Subcutaneous adipose tissue (tissue), 4 donors: ENCODE results near the gene TMEM72. TPM values are rescaled to one million over a fixed set of nuclear protein-coding genes. Genes with fewer than 3 reads are reported as not detected.

Experiments
- total RNA-seq, 4 donors: library from RNA; depleted of rRNA; stranded (reverse); fragments of >200 nt; gene quantifications; one replicate each; pipeline ENCODE4 v1.1.0, GENCODE V29; 2016
- TF ChIP-seq, protein P1 (sequence below): fragments of 450-650 bp; IDR thresholded peaks from one replicate; pipeline ENCODE4 v1.5.1; 2016; ENCODE audit warnings: low read depth, mild to moderate bottlenecking, control low read depth, antibody characterized with exemption, moderate library complexity

TMEM72 gene
- total RNA-seq, 4 donors from 2014 or later, result not detected

DNA sequence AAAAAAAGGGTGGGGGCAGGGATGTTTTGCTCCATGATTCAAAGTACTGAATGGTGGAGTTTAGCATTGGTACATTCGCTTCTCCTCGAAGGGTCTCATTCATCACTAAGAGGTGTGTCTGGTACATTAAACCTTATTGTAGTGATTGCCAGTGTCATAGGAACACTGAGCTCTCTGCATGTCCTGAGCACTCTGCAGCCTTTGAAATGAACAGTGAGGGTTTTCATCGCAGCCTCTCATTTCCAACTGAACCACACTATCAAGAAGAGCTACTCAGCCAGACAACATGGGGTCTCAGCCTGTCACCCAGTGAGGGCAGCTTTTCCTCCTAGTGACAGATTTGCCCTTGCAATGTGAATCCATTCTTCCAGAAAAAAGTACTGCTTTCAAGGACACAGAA is 75.0 kb downstream of the TMEM72 start:
- TF ChIP-seq, protein P1, sequence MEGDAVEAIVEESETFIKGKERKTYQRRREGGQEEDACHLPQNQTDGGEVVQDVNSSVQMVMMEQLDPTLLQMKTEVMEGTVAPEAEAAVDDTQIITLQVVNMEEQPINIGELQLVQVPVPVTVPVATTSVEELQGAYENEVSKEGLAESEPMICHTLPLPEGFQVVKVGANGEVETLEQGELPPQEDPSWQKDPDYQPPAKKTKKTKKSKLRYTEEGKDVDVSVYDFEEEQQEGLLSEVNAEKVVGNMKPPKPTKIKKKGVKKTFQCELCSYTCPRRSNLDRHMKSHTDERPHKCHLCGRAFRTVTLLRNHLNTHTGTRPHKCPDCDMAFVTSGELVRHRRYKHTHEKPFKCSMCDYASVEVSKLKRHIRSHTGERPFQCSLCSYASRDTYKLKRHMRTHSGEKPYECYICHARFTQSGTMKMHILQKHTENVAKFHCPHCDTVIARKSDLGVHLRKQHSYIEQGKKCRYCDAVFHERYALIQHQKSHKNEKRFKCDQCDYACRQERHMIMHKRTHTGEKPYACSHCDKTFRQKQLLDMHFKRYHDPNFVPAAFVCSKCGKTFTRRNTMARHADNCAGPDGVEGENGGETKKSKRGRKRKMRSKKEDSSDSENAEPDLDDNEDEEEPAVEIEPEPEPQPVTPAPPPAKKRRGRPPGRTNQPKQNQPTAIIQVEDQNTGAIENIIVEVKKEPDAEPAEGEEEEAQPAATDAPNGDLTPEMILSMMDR, result no peak

Other genes with a start within 250 kb of the TMEM72 start
- 100 to 1,000 TPM in 2 of 4 donors, 10 to 100 TPM in 2; 81.0 to 346 (median 156) TPM for gene RASSF4, start 48.5 kb downstream of the TMEM72 start, total RNA-seq
- 100 to 1,000 TPM; 248 to 566 (median 406) TPM for gene DEPP1, start 67.5 kb downstream of the TMEM72 start, total RNA-seq
- 10 to 100 TPM; 34.7 to 85.9 (median 46.6) TPM for gene ZNF22, start 89.6 kb downstream of the TMEM72 start, total RNA-seq